NK-92 treated with Interleukin-12 subunit alpha and Interleukin-12 subunit beta, amount 100 ng/mL, for 24 hours (cell line): ENCODE data around the gene CD8B2.
"Not testable (repeated sequence)": the region's sequence is repeated elsewhere in the genome, so short reads cannot be mapped to it uniquely, and the experiment has no call there.

ENCODE experiments used
- DNase-seq: peaks from one replicate; lab custom pipeline; 2025; lab: John Stamatoyannopoulos, UW

Gene CD8B2

GRCh38 chr2:106486551-106487385 lies at the start of gene CD8B2:
CD8B2 (plus strand) TSS chr2:106487364; CDS start chr2:106487427, 63 bp downstream.
- DNase-seq, result not testable (repeated sequence)

- not testable (repeated sequence) for DNase-seq
These were observed 25.3 kb upstream of the CD8B2 start for GRCh38 chr2:106461882-106462281.

- not testable (repeated sequence) for DNase-seq
These were observed 19.6 kb upstream of the CD8B2 start for GRCh38 chr2:106467516-106467915.

GRCh38 chr2:106468107-106468506 lies 19.1 kb upstream of the CD8B2 start, which contains the start of gene RGPD3:
RGPD3 (minus strand) TSS chr2:106468413; CDS start chr2:106468288, 125 bp downstream.
- not testable (repeated sequence) for DNase-seq

GRCh38 chr2:106470658-106471057 lies 16.5 kb upstream of the CD8B2 start:
- DNase-seq, result not testable (repeated sequence)

GRCh38 chr2:106477647-106478046 lies 9.5 kb upstream of the CD8B2 start:
- DNase-seq, result not testable (repeated sequence)

- DNase-seq, result not testable (repeated sequence)
These were observed 7.6 kb upstream of the CD8B2 start for GRCh38 chr2:106479563-106479962.

GRCh38 chr2:106487386-106488191 lies 425 bp downstream of the CD8B2 start:
- DNase-seq, result not testable (repeated sequence)

GRCh38 chr2:106489701-106490100 lies 2.5 kb downstream of the CD8B2 start:
- not testable (repeated sequence) for DNase-seq

- DNase-seq, result not testable (repeated sequence)
These were observed 5.2 kb downstream of the CD8B2 start for GRCh38 chr2:106492399-106492798.

GRCh38 chr2:106492913-106493312 lies 5.7 kb downstream of the CD8B2 start:
- not testable (repeated sequence) for DNase-seq

- not testable (repeated sequence) for DNase-seq
These were observed 11.4 kb downstream of the CD8B2 start for GRCh38 chr2:106498549-106498948.

- DNase-seq, result not testable (repeated sequence)
These were observed 13.2 kb downstream of the CD8B2 start for GRCh38 chr2:106500350-106500749.

GRCh38 chr2:106502351-106502750 lies 15.2 kb downstream of the CD8B2 start:
- not testable (repeated sequence) for DNase-seq

GRCh38 chr2:106504192-106504591 lies 17.0 kb downstream of the CD8B2 start:
- DNase-seq, result not testable (repeated sequence)

GRCh38 chr2:106504787-106505186 lies 17.6 kb downstream of the CD8B2 start:
- not testable (repeated sequence) for DNase-seq

GRCh38 chr2:106506002-106506687 lies 19.0 kb downstream of the CD8B2 start:
- DNase-seq, result not testable (repeated sequence)

- not testable (repeated sequence) for DNase-seq
These were observed 21.7 kb downstream of the CD8B2 start for GRCh38 chr2:106508660-106509373.

- DNase-seq, result not testable (repeated sequence)
These were observed 22.2 kb downstream of the CD8B2 start for GRCh38 chr2:106509374-106509770.

GRCh38 chr2:106510791-106511190 lies 23.6 kb downstream of the CD8B2 start:
- DNase-seq, result not testable (repeated sequence)

- not testable (repeated sequence) for DNase-seq
These were observed 24.3 kb downstream of the CD8B2 start for GRCh38 chr2:106511476-106511901.
